C4-2B (cell line): ENCODE measurements around the gene AMMECR1.

Experiments used
- CTCF ChIP-seq: fragments of 450-650 bp; conservative IDR thresholded peaks from 2 replicates; pipeline ENCODE4 v1.5.1; 2017; ENCODE audit warnings: mild to moderate bottlenecking
- ZFX ChIP-seq: fragments of 450-650 bp; IDR thresholded peaks from 2 replicates; pipeline ENCODE4 v1.6.1; 2017

GRCh38 chrX:110282922-110283321 lies 35.0 kb downstream of the AMMECR1 start:
- TF ChIP-seq CTCF (no peak), ZFX (no peak)
